Prostate gland (tissue), 2 donors: ENCODE measurements around the gene PLEKHH1. TPM values are rescaled to one million over a fixed set of nuclear protein-coding genes. Genes with fewer than 3 reads are reported as not detected.

Source experiments
- DNase-seq: peaks from one replicate; pipeline ENCODE4 v3.0.0-alpha.2; 2019; ENCODE audit warnings: low spot score
- H3K27ac ChIP-seq, 2 donors: fragments of 200-600 bp; sonication (generic); 2 replicates each; pipeline ENCODE4 v1.5.1; 2017 to 2019
- H3K27me3 ChIP-seq: fragments of 200-600 bp; sonication (generic); replicated peaks from 2 replicates; pipeline ENCODE4 v1.5.1; 2019; ENCODE audit not compliant: insufficient read depth
- H3K36me3 ChIP-seq, 2 donors: fragments of 200-600 bp; sonication (generic); 1 replicate in 1 of 2; 2 replicates in 1 of 2; pipeline versions ENCODE4 v1.5.1 to v1.8.1; 2017 to 2019
- H3K4me1 ChIP-seq: fragments of 200-600 bp; sonication (generic); replicated peaks from 2 replicates; pipeline ENCODE4 v1.5.1; 2019
- H3K4me3 ChIP-seq, 2 donors: fragments of 200-600 bp; sonication (generic); 2 replicates each; pipeline ENCODE4 v1.5.1; 2017 to 2019
- H3K9me3 ChIP-seq: fragments of 200-600 bp; sonication (generic); 2 replicates; pipeline ENCODE4 v1.5.1; 2017
- POLR2A ChIP-seq: fragments of 450-650 bp; IDR thresholded peaks from one replicate; pipeline ENCODE4 v1.6.1; 2016; ENCODE audit warnings: antibody characterized with exemption, mild to moderate bottlenecking
- POLR2AphosphoS5 ChIP-seq: sonication (generic); formaldehyde crosslinking; IDR thresholded peaks from one replicate; pipeline ENCODE4 v1.6.1; 2017; ENCODE audit warnings: antibody characterized with exemption
- WGBS: methylation state at CpG from one replicate; pipeline ENCODE4 v1.1.5; 2018; 5-methylcytosine and 5-hydroxymethylcytosine counted together
- intact Hi-C: fragments of 100-400 bp; cut with DNase I; formaldehyde crosslinking; loops from one replicate; pipeline ENCODE4 v1.14.2; 2022
- total RNA-seq, 2 donors: library from RNA; depleted of rRNA; stranded (reverse); fragments of >200 nt; gene quantifications; one replicate each; pipeline ENCODE4 v1.1.0, GENCODE V29; 2016
- TF ChIP-seq, protein P1 (sequence below), 4 experiments: fragments of 200-600 bp in 2 of 4; fragments of 450-650 bp in 2 of 4; sonication (generic) in 2 of 4; IDR thresholded peaks; 1 replicate in 3 of 4; 2 replicates in 1 of 4; pipeline ENCODE4 v1.5.1; 2016 to 2019; ENCODE audit warnings: antibody characterized with exemption in 4 of 4, mild to moderate bottlenecking in 2 of 4, moderate library complexity in 2 of 4

PLEKHH1 gene
- total RNA-seq, 2 donors from 2014 or later = 57.9 to 92.7 TPM

DNA sequence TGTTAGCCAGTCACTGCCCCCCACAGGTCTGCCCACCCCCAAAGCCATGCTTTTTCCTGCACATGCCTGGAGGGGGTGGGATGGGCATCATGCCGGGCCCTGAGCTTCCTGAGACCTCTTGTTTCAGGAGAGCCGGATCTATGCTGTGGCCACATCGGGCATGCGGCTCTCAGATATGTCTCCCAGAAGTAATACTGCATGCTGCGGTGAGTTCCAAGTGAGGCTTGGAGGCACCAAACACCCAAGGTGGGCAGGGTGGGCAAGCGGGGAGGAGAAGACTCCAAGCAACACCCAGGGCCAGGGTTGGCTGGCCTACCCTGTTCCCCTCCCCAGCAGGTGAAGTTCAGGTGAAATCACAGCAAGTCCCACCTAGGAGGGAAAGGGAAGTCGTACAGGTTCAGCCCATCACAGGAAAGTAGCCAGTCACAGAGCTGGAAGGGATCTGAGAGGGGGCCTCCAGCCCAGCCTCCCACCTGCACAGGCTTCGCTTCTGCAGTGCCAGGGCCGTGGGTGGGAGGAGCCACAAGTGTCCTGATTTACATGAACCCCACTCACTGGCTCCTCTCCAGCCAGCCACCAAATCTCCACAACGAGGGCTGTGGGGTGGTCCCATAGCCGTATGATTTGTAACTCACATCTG is 36.0 kb downstream of the PLEKHH1 start:
- intact Hi-C loops = no loop called here
- no peaks in the 10 kb centered on the region for H3K4me1 ChIP-seq

DNA sequence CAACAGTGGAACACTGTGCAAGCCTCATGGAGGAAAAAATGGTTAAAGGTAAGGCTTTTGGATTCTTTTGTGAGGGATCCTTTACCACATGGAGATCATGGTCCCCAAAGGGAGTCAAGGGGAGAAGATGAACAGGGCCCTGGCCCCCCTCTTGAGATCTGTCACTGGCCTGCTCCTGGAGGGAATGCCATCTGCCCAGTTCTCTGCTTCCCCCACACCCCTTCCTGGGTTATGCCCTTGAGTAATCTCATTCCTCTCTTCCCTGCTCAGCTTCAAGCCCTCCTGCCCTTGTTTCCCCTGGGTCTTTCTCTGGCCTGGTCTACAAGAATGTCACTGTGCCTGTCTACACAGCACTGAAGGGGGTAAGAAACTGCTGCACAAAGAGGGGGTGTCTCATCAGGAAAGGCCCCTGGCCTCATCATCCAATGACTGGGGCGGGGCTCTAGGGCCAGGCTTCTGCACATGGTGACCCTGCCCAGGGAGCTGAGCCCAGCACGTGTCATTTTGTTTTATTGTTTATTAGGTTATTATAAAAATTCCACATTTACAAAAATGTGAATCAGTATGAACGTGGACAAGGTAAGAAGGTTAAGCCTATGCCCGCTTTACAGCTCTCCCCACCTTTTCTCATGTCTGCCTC is 36.7 kb downstream of the PLEKHH1 start:
- Histone ChIP-seq H3K4me3 (no peak overlapping the region), H3K4me1 (no peaks in the 10 kb centered on the region), H3K36me3 (no peaks in the 10 kb centered on the region), H3K27me3 (no peaks in the 10 kb centered on the region), H3K9me3 (no peaks in the 10 kb centered on the region), H3K27ac (no peak overlapping the region)
- DNase-seq = no peak
- 73% methylated on average over 4 of the region's 4 CpGs for WGBS
- no peak for TF ChIP-seq POLR2A
- TF ChIP-seq, protein P1, sequence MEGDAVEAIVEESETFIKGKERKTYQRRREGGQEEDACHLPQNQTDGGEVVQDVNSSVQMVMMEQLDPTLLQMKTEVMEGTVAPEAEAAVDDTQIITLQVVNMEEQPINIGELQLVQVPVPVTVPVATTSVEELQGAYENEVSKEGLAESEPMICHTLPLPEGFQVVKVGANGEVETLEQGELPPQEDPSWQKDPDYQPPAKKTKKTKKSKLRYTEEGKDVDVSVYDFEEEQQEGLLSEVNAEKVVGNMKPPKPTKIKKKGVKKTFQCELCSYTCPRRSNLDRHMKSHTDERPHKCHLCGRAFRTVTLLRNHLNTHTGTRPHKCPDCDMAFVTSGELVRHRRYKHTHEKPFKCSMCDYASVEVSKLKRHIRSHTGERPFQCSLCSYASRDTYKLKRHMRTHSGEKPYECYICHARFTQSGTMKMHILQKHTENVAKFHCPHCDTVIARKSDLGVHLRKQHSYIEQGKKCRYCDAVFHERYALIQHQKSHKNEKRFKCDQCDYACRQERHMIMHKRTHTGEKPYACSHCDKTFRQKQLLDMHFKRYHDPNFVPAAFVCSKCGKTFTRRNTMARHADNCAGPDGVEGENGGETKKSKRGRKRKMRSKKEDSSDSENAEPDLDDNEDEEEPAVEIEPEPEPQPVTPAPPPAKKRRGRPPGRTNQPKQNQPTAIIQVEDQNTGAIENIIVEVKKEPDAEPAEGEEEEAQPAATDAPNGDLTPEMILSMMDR (IDR thresholded peaks at IDR 0.05) = no peak
- TF ChIP-seq POLR2AphosphoS5 = no peak
- intact Hi-C loops = loop anchor here (2.0 kb wide), 1 partner anchor 43 kb away; no protein-coding TSS in a partner anchor

More for the DNA sequence above, 36.0 kb downstream of the PLEKHH1 start:
- H3K27ac ChIP-seq = no peak overlapping the region
- no peaks in the 10 kb centered on the region for H3K9me3 ChIP-seq
- WGBS = 73% methylated on average over 10 of the region's 11 CpGs
- no peak for DNase-seq
- no peaks in the 10 kb centered on the region for H3K27me3 ChIP-seq
- TF ChIP-seq POLR2A (no peak), POLR2AphosphoS5 (no peak)
- TF ChIP-seq, protein P1 (IDR thresholded peaks at IDR 0.05) = no peak
- H3K36me3 ChIP-seq = no peaks in the 10 kb centered on the region
- H3K4me3 ChIP-seq = no peak overlapping the region

DNA sequence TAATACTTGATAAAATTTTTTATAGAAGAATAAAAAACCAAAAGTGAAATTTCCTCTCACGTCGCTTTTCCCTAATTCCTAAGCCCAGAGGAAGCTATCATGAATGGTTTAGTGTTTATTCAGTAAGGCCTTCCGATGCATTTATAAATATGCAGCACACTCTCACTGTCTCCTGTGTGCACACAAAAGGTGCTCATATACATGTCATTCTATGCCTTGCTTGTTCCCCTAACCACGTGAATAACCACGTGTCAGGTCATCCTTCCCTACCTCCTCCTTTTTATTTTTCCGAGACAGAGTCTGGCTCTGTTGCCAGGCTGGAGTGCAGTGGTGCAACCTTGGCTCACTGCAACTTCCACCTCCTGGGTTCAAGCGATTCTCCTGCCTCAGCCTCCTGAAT is 37.4 kb downstream of the PLEKHH1 start:
- no peaks in the 10 kb centered on the region for H3K9me3 ChIP-seq
- no peak overlapping the region for H3K4me3 ChIP-seq
- WGBS = 76% methylated on average over 7 of the region's 7 CpGs
- H3K4me1 ChIP-seq = no peaks in the 10 kb centered on the region
- DNase-seq = no peak
- TF ChIP-seq POLR2AphosphoS5 = no peak
- TF ChIP-seq, protein P1 (IDR thresholded peaks at IDR 0.05) = no peak
- no peak for TF ChIP-seq POLR2A
- intact Hi-C loops = loop anchor here (2.0 kb wide), 1 partner anchor 44 kb away; no protein-coding TSS in a partner anchor
- H3K27me3 ChIP-seq = no peaks in the 10 kb centered on the region
- H3K27ac ChIP-seq = no peak overlapping the region
- H3K36me3 ChIP-seq = no peaks in the 10 kb centered on the region

DNA sequence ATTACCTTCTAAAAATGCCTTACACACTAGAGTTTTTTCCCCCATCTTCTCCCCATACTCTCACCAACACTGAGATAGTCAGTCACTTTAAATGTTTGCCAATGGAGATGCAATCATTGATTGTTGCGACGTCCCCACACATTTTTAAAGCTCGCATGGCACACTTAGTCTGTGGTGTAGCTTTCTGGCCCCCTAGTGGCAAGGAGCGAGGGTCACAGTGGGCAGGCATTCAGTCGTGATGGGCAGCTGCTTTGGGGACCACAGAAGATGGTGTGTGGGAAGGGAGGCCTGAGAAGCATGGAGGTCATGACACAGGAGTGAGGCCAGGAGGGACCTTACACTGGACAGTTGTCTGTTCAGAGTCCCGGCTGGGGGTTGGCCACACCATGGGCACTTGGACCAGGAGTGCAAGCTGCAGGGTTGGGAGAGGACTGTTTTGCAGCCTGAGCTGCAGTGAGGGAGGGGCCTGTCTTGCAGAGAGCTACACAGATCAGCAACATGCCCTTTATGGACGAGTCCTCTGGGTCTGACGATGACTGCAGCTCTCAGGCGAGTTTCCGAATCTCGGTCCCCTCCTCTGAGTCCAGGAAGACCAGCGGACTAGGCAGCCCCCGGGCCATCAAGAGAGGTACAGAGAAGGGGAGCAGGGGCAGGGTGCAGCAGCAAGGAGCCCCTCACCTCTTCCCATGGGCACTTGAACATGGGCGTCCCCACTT is 38.3 kb downstream of the PLEKHH1 start:
- no peaks in the 10 kb centered on the region for H3K36me3 ChIP-seq

More for the DNA sequence above, 38.3 kb downstream of the PLEKHH1 start:
- no peak overlapping the region for H3K4me3 ChIP-seq
- TF ChIP-seq POLR2AphosphoS5 = peak; percentile 48
- TF ChIP-seq, protein P1 (IDR thresholded peaks at IDR 0.05) = peak; percentile 71 to 87 (median 84)
- no peak for TF ChIP-seq POLR2A
- no peak overlapping the region for H3K27ac ChIP-seq
- WGBS = 37% methylated on average over 12 of the region's 14 CpGs
- intact Hi-C loops = loop anchor here (1.0 to 2.0 kb wide), 2 partner anchors 45 to 144 kb away; no protein-coding TSS in a partner anchor
- DNase-seq = peak; percentile 64
- no peaks in the 10 kb centered on the region for H3K9me3 ChIP-seq
- no peaks in the 10 kb centered on the region for H3K4me1 ChIP-seq
- H3K27me3 ChIP-seq = no peaks in the 10 kb centered on the region
